ENCODE measurements around the gene TEX52. TPM values are rescaled to one million over a fixed set of nuclear protein-coding genes. Genes with fewer than 3 reads are reported as not detected.

TEX52 gene
- total and polyA plus RNA-seq, 4 donors, result 0.81 to 1.3 TPM; not detected in 2

GRCh38 chr12:2835691-2836403 is 21.0 kb downstream of the TEX52 start:
- Histone ChIP-seq H3K36me3 (ENCODE audit: control insufficient read depth, insufficient read depth, low read length) (peaks cover 3% of the 10 kb centered on the region), H3K4me3 (ENCODE audit: low read depth, low read length) (no peak overlapping the region), H3K27me3 (ENCODE audit: control insufficient read depth, insufficient read depth, low read length) (no peaks in the 10 kb centered on the region), H3K9me3 (ENCODE audit: control insufficient read depth, insufficient read depth, low read length) (no peaks in the 10 kb centered on the region), H3K4me1 (ENCODE audit: control insufficient read depth, insufficient read depth, low read length) (peaks cover 28% of the 10 kb centered on the region), H3K27ac (ENCODE audit: low read depth, low read length) (no peak overlapping the region)
- 70% methylated on average over 2 of the region's 4 CpGs for whole genome bisulfite sequencing (ENCODE audit: insufficient coverage)
- peak in 2 of 6 donors; percentile 49 to 56 for DNase-seq (ENCODE audit: low read depth in 4 of 6, low spot score in 6 of 6)

GRCh38 chr12:2834581-2835491 is 22.0 kb downstream of the TEX52 start, which contains the start of gene NRIP2:
Gene NRIP2 (minus strand): TSS chr12:2835035. CDS start chr12:2834983, 52 bp downstream.
- H3K27ac ChIP-seq (ENCODE audit: low read depth, low read length), result peak within 1 kb of the TSS; percentile 80
- peak in 5 of 6 donors; percentile 46 to 91 (median 64) for DNase-seq (ENCODE audit: low read depth in 4 of 6, low spot score in 6 of 6)

DNA sequence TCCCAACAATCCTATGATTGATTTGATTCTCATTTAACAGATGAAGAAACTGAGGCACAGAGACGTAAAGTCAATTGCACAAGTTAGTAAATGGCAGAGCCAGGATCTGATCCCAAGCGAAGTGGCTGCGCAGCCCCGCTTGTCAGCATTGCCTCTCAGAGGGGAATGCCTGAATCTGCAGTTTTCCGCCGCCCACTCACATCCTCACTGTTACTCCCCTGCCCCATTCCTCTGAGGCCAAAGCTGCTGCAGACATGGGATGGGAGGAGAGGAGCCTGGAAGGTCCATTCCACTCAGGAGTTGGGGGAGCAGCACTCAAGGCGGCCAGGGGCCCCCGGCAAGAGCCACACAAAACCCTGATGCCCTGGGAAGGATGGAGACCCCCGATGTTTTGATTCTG is 23.0 kb downstream of the TEX52 start:
- no peak for DNase-seq (ENCODE audit: low read depth in 4 of 6, low spot score in 6 of 6)
- H3K4me3 ChIP-seq (ENCODE audit: low read depth, low read length), result no peak overlapping the region

More at GRCh38 chr12:2834581-2835491, 22.0 kb downstream of the TEX52 start, which contains the start of gene NRIP2:
- Histone ChIP-seq H3K27me3 (ENCODE audit: control insufficient read depth, insufficient read depth, low read length) (no peaks in the 10 kb centered on the region), H3K9me3 (ENCODE audit: control insufficient read depth, insufficient read depth, low read length) (no peaks in the 10 kb centered on the region), H3K4me1 (ENCODE audit: control insufficient read depth, insufficient read depth, low read length) (peaks cover 27% of the 10 kb centered on the region), H3K36me3 (ENCODE audit: control insufficient read depth, insufficient read depth, low read length) (peaks cover 9% of the 10 kb centered on the region), H3K4me3 (ENCODE audit: low read depth, low read length) (peak within 1 kb of the TSS; percentile 17)
- WGBS (ENCODE audit: insufficient coverage), result 14% methylated on average over 30 of the region's 32 CpGs

GRCh38 chr12:2833327-2833726 is 23.5 kb downstream of the TEX52 start:
- Histone ChIP-seq H3K27me3 (ENCODE audit: control insufficient read depth, insufficient read depth, low read length) (no peaks in the 10 kb centered on the region), H3K27ac (ENCODE audit: low read depth, low read length) (no peak overlapping the region), H3K9me3 (ENCODE audit: control insufficient read depth, insufficient read depth, low read length) (no peaks in the 10 kb centered on the region), H3K36me3 (ENCODE audit: control insufficient read depth, insufficient read depth, low read length) (peaks cover 19% of the 10 kb centered on the region), H3K4me3 (ENCODE audit: low read depth, low read length) (no peak overlapping the region), H3K4me1 (ENCODE audit: control insufficient read depth, insufficient read depth, low read length) (peaks cover 27% of the 10 kb centered on the region)
- DNase-seq (ENCODE audit: low read depth in 4 of 6, low spot score in 6 of 6), result no peak
- 60% methylated on average over 3 of the region's 5 CpGs for WGBS (ENCODE audit: insufficient coverage)

More for the DNA sequence above, 23.0 kb downstream of the TEX52 start:
- Histone ChIP-seq H3K4me1 (ENCODE audit: control insufficient read depth, insufficient read depth, low read length) (peaks cover 27% of the 10 kb centered on the region), H3K27me3 (ENCODE audit: control insufficient read depth, insufficient read depth, low read length) (no peaks in the 10 kb centered on the region), H3K27ac (ENCODE audit: low read depth, low read length) (peak overlapping the region; percentile 80), H3K36me3 (ENCODE audit: control insufficient read depth, insufficient read depth, low read length) (peaks cover 16% of the 10 kb centered on the region), H3K9me3 (ENCODE audit: control insufficient read depth, insufficient read depth, low read length) (no peaks in the 10 kb centered on the region)
- WGBS (ENCODE audit: insufficient coverage), result 74% methylated on average over 3 of the region's 9 CpGs

- H3K4me1 ChIP-seq (ENCODE audit: control insufficient read depth, insufficient read depth, low read length), result peaks cover 27% of the 10 kb centered on the region
- WGBS (ENCODE audit: insufficient coverage), result 81% methylated on average over 5 of the region's 6 CpGs
- H3K36me3 ChIP-seq (ENCODE audit: control insufficient read depth, insufficient read depth, low read length), result peaks cover 25% of the 10 kb centered on the region
- H3K9me3 ChIP-seq (ENCODE audit: control insufficient read depth, insufficient read depth, low read length), result no peaks in the 10 kb centered on the region
- no peak for DNase-seq (ENCODE audit: low read depth in 4 of 6, low spot score in 6 of 6)
- H3K27ac ChIP-seq (ENCODE audit: low read depth, low read length), result no peak overlapping the region
- H3K4me3 ChIP-seq (ENCODE audit: low read depth, low read length), result no peak overlapping the region
- H3K27me3 ChIP-seq (ENCODE audit: control insufficient read depth, insufficient read depth, low read length), result no peaks in the 10 kb centered on the region
Observed at GRCh38 chr12:2832550-2833127, 24.2 kb downstream of the TEX52 start.

DNA sequence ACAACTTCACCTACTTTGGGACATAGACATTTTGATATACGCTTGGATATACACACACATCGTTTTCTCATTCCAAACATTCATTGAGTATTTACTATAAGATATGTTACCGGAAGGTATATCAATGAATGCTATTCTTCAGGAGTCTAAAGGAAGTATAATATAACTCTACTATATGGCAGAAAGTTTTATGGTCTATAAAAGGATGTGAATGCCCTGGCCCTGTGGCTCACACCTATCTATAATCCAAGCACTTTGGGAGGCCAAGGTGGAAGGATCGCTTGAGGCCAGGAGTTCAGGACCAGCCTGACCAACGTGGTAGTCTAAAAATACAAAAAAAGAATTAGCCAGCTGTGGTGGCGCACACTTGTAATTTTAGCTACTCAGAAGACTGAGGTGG is 27.6 kb downstream of the TEX52 start:
- Histone ChIP-seq H3K4me1 (ENCODE audit: control insufficient read depth, insufficient read depth, low read length) (peaks cover 15% of the 10 kb centered on the region), H3K36me3 (ENCODE audit: control insufficient read depth, insufficient read depth, low read length) (peaks cover 55% of the 10 kb centered on the region), H3K27ac (ENCODE audit: low read depth, low read length) (no peak overlapping the region), H3K4me3 (ENCODE audit: low read depth, low read length) (no peak overlapping the region), H3K9me3 (ENCODE audit: control insufficient read depth, insufficient read depth, low read length) (no peaks in the 10 kb centered on the region), H3K27me3 (ENCODE audit: control insufficient read depth, insufficient read depth, low read length) (no peaks in the 10 kb centered on the region)
- DNase-seq (ENCODE audit: low read depth in 4 of 6, low spot score in 6 of 6), result no peak
- 96% methylated on average over 3 of the region's 6 CpGs for WGBS (ENCODE audit: insufficient coverage)

DNA sequence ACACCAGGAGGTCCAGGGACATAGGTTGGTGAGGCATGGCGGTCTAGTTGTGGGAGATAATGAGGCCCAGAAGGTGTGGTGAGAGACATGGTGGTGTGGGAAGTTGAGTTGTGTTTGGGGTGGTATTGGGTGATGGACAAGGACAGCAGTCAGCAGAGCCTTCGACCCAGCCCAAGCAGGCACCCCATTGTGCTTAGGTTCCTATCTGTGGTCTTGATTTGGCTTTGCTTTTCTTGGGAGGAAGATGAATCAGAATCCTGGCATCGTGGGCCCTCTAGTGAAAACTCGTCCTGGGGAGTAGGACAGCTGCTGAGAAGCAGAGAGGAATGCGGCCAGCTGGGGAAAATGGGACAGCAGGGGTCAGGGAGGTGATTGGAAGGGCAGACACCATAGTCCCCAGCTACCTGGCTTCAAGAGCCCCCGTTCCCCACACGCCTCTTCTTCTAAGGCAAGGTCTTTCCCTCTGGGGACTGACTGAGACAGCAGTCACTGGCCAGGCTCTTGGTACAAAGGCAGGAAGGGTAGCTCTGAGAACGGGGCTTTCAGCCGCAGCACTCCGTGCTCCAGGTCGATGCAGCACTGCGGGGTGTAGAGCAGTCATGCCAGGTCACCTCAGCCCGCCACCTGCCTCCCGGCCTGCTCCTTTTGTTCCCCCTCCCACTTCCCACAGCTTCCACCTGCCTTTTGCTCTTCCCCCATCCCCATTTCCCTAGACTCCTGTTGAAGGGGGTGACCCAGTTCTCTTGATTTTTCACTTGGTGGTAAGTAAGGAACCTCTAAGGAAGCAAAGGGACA is 29.9 kb downstream of the TEX52 start:
- H3K4me3 ChIP-seq (ENCODE audit: low read depth, low read length), result no peak overlapping the region
- no peaks in the 10 kb centered on the region for H3K27me3 ChIP-seq (ENCODE audit: control insufficient read depth, insufficient read depth, low read length)
- no peak for DNase-seq (ENCODE audit: low read depth in 4 of 6, low spot score in 6 of 6)
- H3K36me3 ChIP-seq (ENCODE audit: control insufficient read depth, insufficient read depth, low read length), result peaks cover 78% of the 10 kb centered on the region
- H3K9me3 ChIP-seq (ENCODE audit: control insufficient read depth, insufficient read depth, low read length), result no peaks in the 10 kb centered on the region
- no peak overlapping the region for H3K27ac ChIP-seq (ENCODE audit: low read depth, low read length)
- H3K4me1 ChIP-seq (ENCODE audit: control insufficient read depth, insufficient read depth, low read length), result no peaks in the 10 kb centered on the region
- 88% methylated on average over 9 of the region's 14 CpGs for WGBS (ENCODE audit: insufficient coverage)

DNA sequence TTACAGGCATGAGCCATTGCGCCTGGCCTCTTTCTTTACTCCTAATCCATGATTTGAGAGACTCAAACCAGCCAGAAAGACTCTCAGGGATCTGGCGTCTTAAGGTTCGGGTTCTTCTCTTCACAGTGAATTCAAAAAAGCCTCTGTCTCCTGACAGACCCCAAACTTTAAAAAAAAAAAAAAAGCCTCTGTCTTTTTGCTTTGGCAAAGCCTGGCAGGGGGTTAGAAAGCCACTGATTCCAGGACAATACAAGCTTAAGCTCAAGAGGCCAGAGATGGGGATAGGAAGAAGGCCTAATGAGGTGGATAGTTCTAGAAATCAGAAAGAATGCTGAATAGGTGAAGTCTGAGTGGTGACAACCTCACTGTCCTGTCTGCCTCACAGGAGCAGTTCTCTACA is 30.8 kb downstream of the TEX52 start:
- Histone ChIP-seq H3K27ac (ENCODE audit: low read depth, low read length) (no peak overlapping the region), H3K36me3 (ENCODE audit: control insufficient read depth, insufficient read depth, low read length) (peaks cover 84% of the 10 kb centered on the region), H3K9me3 (ENCODE audit: control insufficient read depth, insufficient read depth, low read length) (no peaks in the 10 kb centered on the region), H3K4me3 (ENCODE audit: low read depth, low read length) (no peak overlapping the region), H3K27me3 (ENCODE audit: control insufficient read depth, insufficient read depth, low read length) (no peaks in the 10 kb centered on the region), H3K4me1 (ENCODE audit: control insufficient read depth, insufficient read depth, low read length) (no peaks in the 10 kb centered on the region)
- DNase-seq (ENCODE audit: low read depth in 4 of 6, low spot score in 6 of 6), result no peak
- WGBS (ENCODE audit: insufficient coverage), result 86% methylated on average over 3 of the region's 3 CpGs

DNA sequence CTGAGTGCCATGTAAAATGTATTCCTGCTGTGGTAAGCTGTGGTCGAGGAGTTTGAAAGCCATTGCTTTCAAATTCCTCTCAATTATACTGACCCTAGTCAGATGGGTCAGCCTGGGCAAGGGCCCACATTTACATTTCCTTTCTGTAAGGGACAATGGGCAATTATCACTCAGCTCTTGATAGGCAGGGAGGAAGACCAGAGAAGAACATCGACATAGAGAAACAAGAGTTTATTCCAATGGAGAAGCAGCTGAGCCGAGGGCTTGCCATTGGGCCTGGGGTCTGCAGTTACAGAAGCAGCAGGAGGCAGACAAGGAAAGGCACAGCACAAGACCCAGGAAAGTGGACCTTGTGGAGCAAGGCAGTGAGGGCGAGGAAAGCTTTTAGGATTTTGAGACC is 31.7 kb downstream of the TEX52 start:
- Histone ChIP-seq H3K9me3 (ENCODE audit: control insufficient read depth, insufficient read depth, low read length) (no peaks in the 10 kb centered on the region), H3K27ac (ENCODE audit: low read depth, low read length) (no peak overlapping the region), H3K36me3 (ENCODE audit: control insufficient read depth, insufficient read depth, low read length) (peaks cover 87% of the 10 kb centered on the region), H3K4me3 (ENCODE audit: low read depth, low read length) (no peak overlapping the region), H3K4me1 (ENCODE audit: control insufficient read depth, insufficient read depth, low read length) (no peaks in the 10 kb centered on the region), H3K27me3 (ENCODE audit: control insufficient read depth, insufficient read depth, low read length) (no peaks in the 10 kb centered on the region)
- 32% methylated on average over 3 of the region's 4 CpGs for WGBS (ENCODE audit: insufficient coverage)
- DNase-seq (ENCODE audit: low read depth in 4 of 6, low spot score in 6 of 6), result no peak

All from spinal cord (tissue), 10 donors.